IMR-90 (cell line): Measurements from ENCODE around the gene ERRFI1. TPM values are rescaled to one million over a fixed set of nuclear protein-coding genes. Genes with fewer than 3 reads are reported as not detected.

Experiments used
- ATAC-seq: fragments of 200-7000 bp; cut with Tn5 transposase; 2 replicates; pipeline ENCODE4 v1.9.1; 2020; ENCODE audit warnings: low read depth, mild to moderate bottlenecking, moderate library complexity
- BruUV-seq: library from RNA; stranded (reverse); fragments of 400-500 nt; replicated peaks from 2 replicates; lab custom pipeline; 2021; lab: Mats Ljungman, UMichigan
- CTCF ChIA-PET: fragments of 300-600 bp; formaldehyde crosslinking; extraction: SDS; loops from one replicate; lab custom pipeline; 2021; ENCODE audit warnings: antibody characterized with exemption; lab: Yijun Ruan, JAX
- POLR2A ChIA-PET: fragments of 300-600 bp; sonication (Branson Sonifier 250); formaldehyde crosslinking; loops from one replicate; lab custom pipeline; 2022; ENCODE audit warnings: antibody characterized with exemption; ENCODE audit not compliant: unreplicated experiment; lab: Charles Lee
- DNase-seq: peaks from one replicate; pipeline ENCODE4 v3.0.0; 2013
- H2AFZ ChIP-seq: replicated peaks from 2 replicates; pipeline ENCODE3; 2013; ENCODE audit warnings: low read length, mild to moderate bottlenecking; ENCODE audit not compliant: poor library complexity
- H2AK5ac ChIP-seq: 2 replicates; pipeline ENCODE4 v1.6.1; 2013; ENCODE audit warnings: low read depth, low read length, inconsistent platforms
- H2AK9ac ChIP-seq: replicated peaks from 2 replicates; pipeline ENCODE3; 2013; ENCODE audit warnings: mild to moderate bottlenecking, low read depth, low read length, moderate library complexity; ENCODE audit not compliant: poor library complexity
- H2BK120ac ChIP-seq: 2 replicates; pipeline ENCODE4 v1.6.1; 2013; ENCODE audit warnings: low read depth, low read length, inconsistent platforms
- H2BK15ac ChIP-seq: 3 replicates; pipeline ENCODE4 v1.6.1; 2013; ENCODE audit warnings: low read depth, low read length, inconsistent platforms
- H2BK20ac ChIP-seq: 2 replicates; pipeline ENCODE4 v1.6.1; 2013; ENCODE audit warnings: low read depth, mild to moderate bottlenecking, inconsistent platforms, low read length, moderate library complexity
- H2BK5ac ChIP-seq: 2 replicates; pipeline ENCODE4 v1.6.1; 2013; ENCODE audit warnings: mild to moderate bottlenecking, low read depth, low read length, inconsistent platforms; ENCODE audit not compliant: poor library complexity, severe bottlenecking
- H3K14ac ChIP-seq: replicated peaks from 2 replicates; pipeline ENCODE4 v1.6.1; 2013; ENCODE audit warnings: low read depth, low read length, inconsistent platforms
- H3K18ac ChIP-seq: 2 replicates; pipeline ENCODE4 v1.6.1; 2013; ENCODE audit warnings: low read depth, low read length, control low read depth
- H3K23ac ChIP-seq: 2 replicates; pipeline ENCODE4 v1.6.1; 2013; ENCODE audit warnings: low read depth, low read length, inconsistent platforms
- H3K27ac ChIP-seq: 2 replicates; pipeline ENCODE4 v1.5.1; 2013; ENCODE audit warnings: mild to moderate bottlenecking, control low read depth, low read length; ENCODE audit not compliant: insufficient read depth
- H3K27me3 ChIP-seq: 2 replicates; pipeline ENCODE4 v1.6.1; 2013; ENCODE audit warnings: low read length; ENCODE audit not compliant: control insufficient read depth, insufficient read depth
- H3K36me3 ChIP-seq: 2 replicates; pipeline ENCODE4 v1.6.1; 2013; ENCODE audit warnings: low read length, mixed read lengths; ENCODE audit not compliant: control insufficient read depth, insufficient read depth
- H3K4ac ChIP-seq: 2 replicates; pipeline ENCODE4 v1.6.1; 2013; ENCODE audit warnings: low read depth, low read length, inconsistent platforms
- H3K4me1 ChIP-seq: 2 replicates; pipeline ENCODE4 v1.6.1; 2013; ENCODE audit warnings: low read length, mixed read lengths; ENCODE audit not compliant: control insufficient read depth, insufficient read depth
- H3K4me2 ChIP-seq: 2 replicates; pipeline ENCODE4 v1.6.1; 2013; ENCODE audit warnings: low read depth, mild to moderate bottlenecking, control low read depth, low read length, moderate library complexity
- H3K4me3 ChIP-seq: 2 replicates; pipeline ENCODE4 v1.5.1; 2013; ENCODE audit warnings: low read depth, mild to moderate bottlenecking, control low read depth, low read length, moderate library complexity; ENCODE audit not compliant: insufficient read depth
- H3K56ac ChIP-seq: 2 replicates; pipeline ENCODE4 v1.6.1; 2013; ENCODE audit warnings: low read length, inconsistent platforms; ENCODE audit not compliant: insufficient read depth; ENCODE audit errors: extremely low read depth
- H3K79me1 ChIP-seq, 2 experiments: 2 replicates each; pipeline ENCODE4 v1.6.1; 2013; ENCODE audit warnings: low read length in 2 of 2, inconsistent platforms in 1 of 2, low read depth in 1 of 2
- H3K9ac ChIP-seq: 2 replicates; pipeline ENCODE4 v1.6.1; 2013; ENCODE audit warnings: low read depth, low read length, control low read depth
- H3K9me1 ChIP-seq: 2 replicates; pipeline ENCODE4 v1.6.1; 2013; ENCODE audit warnings: low read length, inconsistent platforms; ENCODE audit not compliant: insufficient read depth
- H3K9me3 ChIP-seq: 2 replicates; pipeline ENCODE4 v1.6.1; 2013; ENCODE audit warnings: low read length; ENCODE audit not compliant: control insufficient read depth, insufficient read depth
- H4K20me1 ChIP-seq: 2 replicates; pipeline ENCODE4 v1.6.1; 2013; ENCODE audit warnings: low read length, inconsistent platforms; ENCODE audit not compliant: insufficient read depth
- H4K5ac ChIP-seq: 2 replicates; pipeline ENCODE4 v1.6.1; 2013; ENCODE audit warnings: mild to moderate bottlenecking, low read depth, low read length, control low read depth
- H4K8ac ChIP-seq, 2 experiments: 2 replicates each; pipeline ENCODE4 v1.6.1; 2013; ENCODE audit warnings: low read depth in 2 of 2, low read length in 2 of 2, control low read depth in 1 of 2, inconsistent platforms in 1 of 2
- H4K91ac ChIP-seq: 2 replicates; pipeline ENCODE4 v1.6.1; 2013; ENCODE audit warnings: low read depth, low read length, inconsistent platforms; ENCODE audit not compliant: insufficient read depth
- BHLHE40 ChIP-seq: fragments of 150-350 bp; IDR thresholded peaks from 2 replicates; pipeline ENCODE4 v1.6.1; 2016; ENCODE audit warnings: mild to moderate bottlenecking, low read depth, low read length
- CHD1 ChIP-seq: IDR thresholded peaks from 2 replicates; pipeline ENCODE4 v1.6.1; 2012; ENCODE audit warnings: low read depth, low read length, improper control_type of control experiment
- FOS ChIP-seq: fragments of 150-350 bp; IDR thresholded peaks from 2 replicates; pipeline ENCODE4 v1.6.1; 2016; ENCODE audit warnings: low read depth, low read length
- MAFK ChIP-seq: IDR thresholded peaks from 2 replicates; pipeline ENCODE4 v1.6.1; 2012; ENCODE audit warnings: low read depth, low read length, improper control_type of control experiment
- MAZ ChIP-seq: IDR thresholded peaks from 2 replicates; pipeline ENCODE4 v1.6.1; 2012; ENCODE audit warnings: low read depth, mild to moderate bottlenecking, low read length, improper control_type of control experiment, moderate library complexity, borderline replicate concordance
- MXI1 ChIP-seq: IDR thresholded peaks from 2 replicates; pipeline ENCODE4 v1.6.1; 2012; ENCODE audit warnings: low read depth, mild to moderate bottlenecking, low read length, moderate library complexity, borderline replicate concordance
- POLR2A ChIP-seq: IDR thresholded peaks from 2 replicates; pipeline ENCODE4 v1.6.1; 2012; ENCODE audit warnings: mild to moderate bottlenecking, low read depth, low read length
- RAD21 ChIP-seq: IDR thresholded peaks from 2 replicates; pipeline ENCODE4 v1.6.1; 2012; ENCODE audit warnings: low read length, improper control_type of control experiment
- RCOR1 ChIP-seq: IDR thresholded peaks from 2 replicates; pipeline ENCODE4 v1.6.1; 2012; ENCODE audit warnings: mild to moderate bottlenecking, low read length, improper control_type of control experiment; ENCODE audit not compliant: insufficient replicate concordance
- RFX5 ChIP-seq: IDR thresholded peaks from 2 replicates; pipeline ENCODE4 v1.8.0; 2012; ENCODE audit warnings: low read depth, mild to moderate bottlenecking, low read length, moderate library complexity
- WGBS, 2 experiments: methylation state at CpG; one replicate each; pipeline versions ENCODE4 v1.1.5 to v1.1.7; 2013; ENCODE audit warnings: missing lambda C conversion rate in 2 of 2; ENCODE audit not compliant: insufficient read length in 1 of 2; ENCODE audit errors: extremely low coverage in 2 of 2; 5-methylcytosine and 5-hydroxymethylcytosine counted together
- dilution Hi-C: fragments of 300-500 bp; cut with HindIII; formaldehyde crosslinking; loops from one replicate; pipeline ENCODE4 v1.14.3; 2018; ENCODE audit warnings: low sequenced_read_pairs; ENCODE audit not compliant: unreplicated experiment
- in situ Hi-C: fragments of 300-500 bp; cut with MboI; formaldehyde crosslinking; loops from 3 replicates; pipeline ENCODE4 v1.14.3; 2019; ENCODE audit warnings: low sequenced_read_pairs, inconsistent platforms, mixed read lengths
- intact Hi-C: fragments of 100-400 bp; cut with micrococcal nuclease; formaldehyde crosslinking; loops from 2 replicates; pipeline ENCODE4 v1.10.0; 2022
- polyA plus RNA-seq, 3 experiments: library from polyadenylated mRNA; depleted of rRNA; stranded (reverse); fragments of >200 nt; gene quantifications; 2 replicates each; pipeline ENCODE4 v1.2.3, GENCODE V29; 2012; ENCODE audit warnings: low replicate concordance in 1 of 3
- total RNA-seq: library from RNA; depleted of rRNA; stranded (reverse); fragments of >200 nt; gene quantifications from 2 replicates; pipeline ENCODE4 v1.2.3, GENCODE V29; 2012
- TF ChIP-seq, protein P1 (sequence below): fragments of 150-350 bp; IDR thresholded peaks from 2 replicates; pipeline ENCODE4 v1.6.1; 2017; ENCODE audit warnings: mild to moderate bottlenecking, antibody characterized with exemption, low read length, low read depth
- TF ChIP-seq, protein P2 (sequence below): conservative IDR thresholded peaks from 2 replicates; pipeline ENCODE4 v1.5.1; 2012; ENCODE audit warnings: mild to moderate bottlenecking, low read depth, low read length, improper control_type of control experiment
- TF ChIP-seq, protein P3 (sequence below): fragments of 150-350 bp; IDR thresholded peaks from 2 replicates; pipeline ENCODE4 v1.6.1; 2016; ENCODE audit warnings: low read depth, mild to moderate bottlenecking, low read length, moderate library complexity, borderline replicate concordance

ERRFI1 gene
- total and polyA plus RNA-seq, 2 of the 4 experiments (the other 2 are of a cell fraction), result 101 to 145 TPM

DNA sequence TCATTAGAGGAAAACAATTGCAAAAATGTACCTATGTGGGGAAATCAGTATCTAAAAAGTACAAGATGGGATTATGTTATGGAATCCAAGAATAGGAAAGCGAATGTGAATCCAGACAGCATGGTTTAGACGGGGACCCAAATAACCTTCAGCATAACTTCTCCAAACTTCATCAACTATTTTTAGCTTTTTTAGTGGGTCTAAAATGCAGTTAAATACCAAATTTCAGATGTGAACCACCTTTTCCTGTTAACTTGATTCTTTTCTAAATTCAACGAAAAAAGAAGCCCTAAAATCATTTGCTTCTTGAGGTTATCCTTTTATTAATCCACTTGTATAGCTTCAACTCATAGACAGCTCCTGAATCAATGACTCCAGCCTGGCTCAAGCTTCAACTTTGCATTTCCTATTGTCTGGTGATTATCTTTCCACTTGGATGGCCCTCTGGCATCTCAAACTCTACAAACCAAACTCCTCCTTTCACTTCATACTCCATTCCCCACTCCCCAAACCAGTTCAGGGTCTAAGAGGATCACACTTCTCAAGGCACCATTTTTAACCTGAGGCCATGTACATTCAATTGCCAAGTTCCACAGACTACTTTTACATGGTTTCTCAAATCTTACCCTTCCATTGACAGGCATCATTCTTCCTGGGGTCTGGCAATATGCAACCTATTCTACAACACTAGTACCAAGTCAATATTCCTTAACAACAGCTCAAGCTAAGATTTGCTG is 7.4 kb downstream of the ERRFI1 start:
- in situ Hi-C loops (loop anchor here (5.0 kb wide), 2 partner anchors 41 to 294 kb away; no protein-coding TSS in a partner anchor), intact Hi-C loops (no loop called here), dilution Hi-C loops (loop anchor here (25.0 kb wide), 1 partner anchor 294 kb away; the partner anchor contains the start of gene SLC45A1)
- POLR2A ChIA-PET, result no interaction called here
- peak overlapping the region; percentile 67; the same call in 1 of the 2 replicates for H3K14ac ChIP-seq
- H3K4me3 ChIP-seq, result no peak overlapping the region
- ATAC-seq, result no peak
- no peak overlapping the region for H3K4ac ChIP-seq
- no peak overlapping the region for H2AK9ac ChIP-seq
- H3K4me2 ChIP-seq, result peak overlapping the region; percentile 39; the same call in 1 of the 2 replicates
- H3K9me1 ChIP-seq, result peaks cover 10% of the 10 kb centered on the region; the same call in 1 of the 2 replicates
- H3K27ac ChIP-seq, result no peak overlapping the region
- CTCF ChIA-PET, result interaction anchor here (0.6 to 6.7 kb wide), 3 partner anchors 43 to 727 kb away, joined by 3 to 21 read pairs (median 7); no protein-coding TSS in a partner anchor
- peaks cover 21% of the 10 kb centered on the region for H3K4me1 ChIP-seq
- peak overlapping the region; percentile 41; the same call in 1 of the 2 replicates for H4K5ac ChIP-seq
- WGBS, 2 experiments, result no CpG with 5 or more reads among the region's 3 CpGs
- H2BK15ac ChIP-seq, result no peak overlapping the region; the same call in 2 of the 3 replicates
- no peak overlapping the region for H2AFZ ChIP-seq
- no peaks in the 10 kb centered on the region for H3K9me3 ChIP-seq
- H3K18ac ChIP-seq, result no peak overlapping the region
- DNase-seq, result no peak
- H3K56ac ChIP-seq, result no peak overlapping the region
- no peak overlapping the region for H4K8ac ChIP-seq
- no TSS peak for BruUV-seq
- peak overlapping the region; percentile 18; the same call in 1 of the 2 replicates for H2BK20ac ChIP-seq
- H3K23ac ChIP-seq, result peak overlapping the region; percentile 29; the same call in 1 of the 2 replicates
- H2BK120ac ChIP-seq, result no peak overlapping the region; the same call in 1 of the 2 replicates
- peak overlapping the region; percentile 21; the same call in 1 of the 2 replicates for H2AK5ac ChIP-seq
- peaks cover 15 to 82% of the 10 kb centered on the region in 2 experiments; a peak in 3 of 4 replicates for H3K79me1 ChIP-seq
- peaks cover 97% of the 10 kb centered on the region for H4K20me1 ChIP-seq
- no peak overlapping the region for H4K91ac ChIP-seq
- H2BK5ac ChIP-seq, result peak overlapping the region; percentile 57
- H3K27me3 ChIP-seq, result no peaks in the 10 kb centered on the region
- no peak overlapping the region; the same call in 1 of the 2 replicates for H3K9ac ChIP-seq
- peaks cover 17% of the 10 kb centered on the region for H3K36me3 ChIP-seq
- TF ChIP-seq FOS, result no peak
- no peak for TF ChIP-seq RCOR1
- TF ChIP-seq, protein P1, sequence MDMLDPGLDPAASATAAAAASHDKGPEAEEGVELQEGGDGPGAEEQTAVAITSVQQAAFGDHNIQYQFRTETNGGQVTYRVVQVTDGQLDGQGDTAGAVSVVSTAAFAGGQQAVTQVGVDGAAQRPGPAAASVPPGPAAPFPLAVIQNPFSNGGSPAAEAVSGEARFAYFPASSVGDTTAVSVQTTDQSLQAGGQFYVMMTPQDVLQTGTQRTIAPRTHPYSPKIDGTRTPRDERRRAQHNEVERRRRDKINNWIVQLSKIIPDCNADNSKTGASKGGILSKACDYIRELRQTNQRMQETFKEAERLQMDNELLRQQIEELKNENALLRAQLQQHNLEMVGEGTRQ, result no peak
- TF ChIP-seq RAD21, result no peak
- TF ChIP-seq MAZ, result no peak
- TF ChIP-seq MAFK, result no peak
- TF ChIP-seq, protein P2, sequence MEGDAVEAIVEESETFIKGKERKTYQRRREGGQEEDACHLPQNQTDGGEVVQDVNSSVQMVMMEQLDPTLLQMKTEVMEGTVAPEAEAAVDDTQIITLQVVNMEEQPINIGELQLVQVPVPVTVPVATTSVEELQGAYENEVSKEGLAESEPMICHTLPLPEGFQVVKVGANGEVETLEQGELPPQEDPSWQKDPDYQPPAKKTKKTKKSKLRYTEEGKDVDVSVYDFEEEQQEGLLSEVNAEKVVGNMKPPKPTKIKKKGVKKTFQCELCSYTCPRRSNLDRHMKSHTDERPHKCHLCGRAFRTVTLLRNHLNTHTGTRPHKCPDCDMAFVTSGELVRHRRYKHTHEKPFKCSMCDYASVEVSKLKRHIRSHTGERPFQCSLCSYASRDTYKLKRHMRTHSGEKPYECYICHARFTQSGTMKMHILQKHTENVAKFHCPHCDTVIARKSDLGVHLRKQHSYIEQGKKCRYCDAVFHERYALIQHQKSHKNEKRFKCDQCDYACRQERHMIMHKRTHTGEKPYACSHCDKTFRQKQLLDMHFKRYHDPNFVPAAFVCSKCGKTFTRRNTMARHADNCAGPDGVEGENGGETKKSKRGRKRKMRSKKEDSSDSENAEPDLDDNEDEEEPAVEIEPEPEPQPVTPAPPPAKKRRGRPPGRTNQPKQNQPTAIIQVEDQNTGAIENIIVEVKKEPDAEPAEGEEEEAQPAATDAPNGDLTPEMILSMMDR, result no peak
- no peak for TF ChIP-seq BHLHE40
- TF ChIP-seq, protein P3, sequence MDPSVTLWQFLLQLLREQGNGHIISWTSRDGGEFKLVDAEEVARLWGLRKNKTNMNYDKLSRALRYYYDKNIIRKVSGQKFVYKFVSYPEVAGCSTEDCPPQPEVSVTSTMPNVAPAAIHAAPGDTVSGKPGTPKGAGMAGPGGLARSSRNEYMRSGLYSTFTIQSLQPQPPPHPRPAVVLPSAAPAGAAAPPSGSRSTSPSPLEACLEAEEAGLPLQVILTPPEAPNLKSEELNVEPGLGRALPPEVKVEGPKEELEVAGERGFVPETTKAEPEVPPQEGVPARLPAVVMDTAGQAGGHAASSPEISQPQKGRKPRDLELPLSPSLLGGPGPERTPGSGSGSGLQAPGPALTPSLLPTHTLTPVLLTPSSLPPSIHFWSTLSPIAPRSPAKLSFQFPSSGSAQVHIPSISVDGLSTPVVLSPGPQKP, result no peak
- peak; percentile 62; the same call in 1 of the 2 replicates for TF ChIP-seq POLR2A
- TF ChIP-seq MXI1, result no peak
- TF ChIP-seq RFX5, result no peak
- 0 out of 2 replicates have a peak, but pooled peaks have one; percentile 50 for TF ChIP-seq CHD1
